RWPE2 (cell line): ENCODE data around the gene METTL24.

Experiments used
- ATAC-seq: fragments of 200-7000 bp; cut with Tn5 transposase; 3 replicates; pipeline ENCODE4 v1.9.1; 2021; ENCODE audit warnings: low read depth
- DNase-seq: peaks from one replicate; pipeline ENCODE4 v3.0.0-alpha.2; 2020; ENCODE audit warnings: low spot score
- H3K27ac ChIP-seq: fragments of 450-650 bp; 2 replicates; pipeline ENCODE4 v1.5.1; 2017; ENCODE audit warnings: mild to moderate bottlenecking; ENCODE audit not compliant: poor library complexity, severe bottlenecking
- H3K27me3 ChIP-seq: fragments of 250-450 bp; sonication (Bioruptor Pico); 2 replicates; pipeline ENCODE4 v1.5.1; 2021; ENCODE audit warnings: mild to moderate bottlenecking, moderate library complexity; ENCODE audit not compliant: insufficient read depth, poor library complexity, severe bottlenecking
- H3K36me3 ChIP-seq: fragments of 250-450 bp; sonication (Bioruptor Pico); 2 replicates; pipeline ENCODE4 v1.5.1; 2020; ENCODE audit warnings: low read depth, mild to moderate bottlenecking, moderate library complexity
- H3K4me1 ChIP-seq: fragments of 250-450 bp; sonication (Bioruptor Pico); 2 replicates; pipeline ENCODE4 v1.5.1; 2021; ENCODE audit warnings: mild to moderate bottlenecking, moderate library complexity; ENCODE audit not compliant: insufficient read depth, poor library complexity, severe bottlenecking
- H3K4me3 ChIP-seq: fragments of 250-450 bp; sonication (Bioruptor Pico); 2 replicates; pipeline ENCODE4 v1.5.1; 2021; ENCODE audit warnings: mild to moderate bottlenecking, moderate library complexity; ENCODE audit not compliant: severe bottlenecking
- H3K9me3 ChIP-seq: fragments of 250-450 bp; sonication (Bioruptor Pico); 2 replicates; pipeline ENCODE4 v1.5.1; 2021; ENCODE audit warnings: mild to moderate bottlenecking, moderate library complexity; ENCODE audit not compliant: severe bottlenecking
- TF ChIP-seq, protein P1 (sequence below): fragments of 450-650 bp; IDR thresholded peaks from one replicate; pipeline ENCODE4 v1.5.1; 2017; ENCODE audit warnings: mild to moderate bottlenecking, moderate library complexity; ENCODE audit not compliant: poor library complexity, severe bottlenecking

Gene METTL24

DNA sequence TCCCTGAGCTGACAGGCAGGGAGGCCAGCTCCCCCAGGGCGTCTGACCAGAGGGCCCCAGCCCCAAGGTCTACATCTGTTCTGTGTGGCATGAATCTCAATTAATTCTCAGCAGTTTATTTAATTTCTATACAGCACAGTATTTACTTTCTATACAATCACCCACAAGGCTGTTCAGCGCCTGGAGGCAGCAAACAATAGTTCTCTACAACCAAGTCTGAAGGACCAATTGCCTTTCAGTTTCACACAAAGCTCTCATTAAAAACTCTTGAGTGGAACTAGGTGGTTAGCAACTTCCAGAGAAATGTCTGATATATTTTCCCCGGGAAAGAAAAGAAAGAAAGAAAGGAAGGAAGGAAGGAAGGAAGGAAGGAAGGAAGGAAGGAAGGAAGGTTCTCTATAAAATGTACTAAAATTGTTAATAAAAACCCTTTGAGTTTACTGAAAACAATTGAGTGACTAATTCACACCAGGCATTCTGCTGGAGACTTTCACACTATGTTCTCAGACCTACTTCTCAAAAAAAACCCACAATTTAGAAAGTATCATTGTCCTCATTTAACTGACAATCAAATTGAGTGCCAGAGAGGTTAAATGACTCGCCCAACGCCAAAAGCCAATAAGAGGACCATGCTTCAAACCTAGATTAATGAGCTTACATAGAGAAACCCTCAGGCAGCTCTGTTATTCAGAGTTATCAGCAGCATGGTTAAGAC lies 62.5 kb downstream of the METTL24 start:
- H3K4me1 ChIP-seq, result no peaks in the 10 kb centered on the region
- no peak for DNase-seq
- H3K27ac ChIP-seq, result no peak overlapping the region
- ATAC-seq, result no peak
- H3K9me3 ChIP-seq, result no peaks in the 10 kb centered on the region
- TF ChIP-seq, protein P1, sequence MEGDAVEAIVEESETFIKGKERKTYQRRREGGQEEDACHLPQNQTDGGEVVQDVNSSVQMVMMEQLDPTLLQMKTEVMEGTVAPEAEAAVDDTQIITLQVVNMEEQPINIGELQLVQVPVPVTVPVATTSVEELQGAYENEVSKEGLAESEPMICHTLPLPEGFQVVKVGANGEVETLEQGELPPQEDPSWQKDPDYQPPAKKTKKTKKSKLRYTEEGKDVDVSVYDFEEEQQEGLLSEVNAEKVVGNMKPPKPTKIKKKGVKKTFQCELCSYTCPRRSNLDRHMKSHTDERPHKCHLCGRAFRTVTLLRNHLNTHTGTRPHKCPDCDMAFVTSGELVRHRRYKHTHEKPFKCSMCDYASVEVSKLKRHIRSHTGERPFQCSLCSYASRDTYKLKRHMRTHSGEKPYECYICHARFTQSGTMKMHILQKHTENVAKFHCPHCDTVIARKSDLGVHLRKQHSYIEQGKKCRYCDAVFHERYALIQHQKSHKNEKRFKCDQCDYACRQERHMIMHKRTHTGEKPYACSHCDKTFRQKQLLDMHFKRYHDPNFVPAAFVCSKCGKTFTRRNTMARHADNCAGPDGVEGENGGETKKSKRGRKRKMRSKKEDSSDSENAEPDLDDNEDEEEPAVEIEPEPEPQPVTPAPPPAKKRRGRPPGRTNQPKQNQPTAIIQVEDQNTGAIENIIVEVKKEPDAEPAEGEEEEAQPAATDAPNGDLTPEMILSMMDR, result no peak
- H3K4me3 ChIP-seq, result no peak overlapping the region
- no peaks in the 10 kb centered on the region for H3K36me3 ChIP-seq
- H3K27me3 ChIP-seq, result peaks cover 50% of the 10 kb centered on the region

DNA sequence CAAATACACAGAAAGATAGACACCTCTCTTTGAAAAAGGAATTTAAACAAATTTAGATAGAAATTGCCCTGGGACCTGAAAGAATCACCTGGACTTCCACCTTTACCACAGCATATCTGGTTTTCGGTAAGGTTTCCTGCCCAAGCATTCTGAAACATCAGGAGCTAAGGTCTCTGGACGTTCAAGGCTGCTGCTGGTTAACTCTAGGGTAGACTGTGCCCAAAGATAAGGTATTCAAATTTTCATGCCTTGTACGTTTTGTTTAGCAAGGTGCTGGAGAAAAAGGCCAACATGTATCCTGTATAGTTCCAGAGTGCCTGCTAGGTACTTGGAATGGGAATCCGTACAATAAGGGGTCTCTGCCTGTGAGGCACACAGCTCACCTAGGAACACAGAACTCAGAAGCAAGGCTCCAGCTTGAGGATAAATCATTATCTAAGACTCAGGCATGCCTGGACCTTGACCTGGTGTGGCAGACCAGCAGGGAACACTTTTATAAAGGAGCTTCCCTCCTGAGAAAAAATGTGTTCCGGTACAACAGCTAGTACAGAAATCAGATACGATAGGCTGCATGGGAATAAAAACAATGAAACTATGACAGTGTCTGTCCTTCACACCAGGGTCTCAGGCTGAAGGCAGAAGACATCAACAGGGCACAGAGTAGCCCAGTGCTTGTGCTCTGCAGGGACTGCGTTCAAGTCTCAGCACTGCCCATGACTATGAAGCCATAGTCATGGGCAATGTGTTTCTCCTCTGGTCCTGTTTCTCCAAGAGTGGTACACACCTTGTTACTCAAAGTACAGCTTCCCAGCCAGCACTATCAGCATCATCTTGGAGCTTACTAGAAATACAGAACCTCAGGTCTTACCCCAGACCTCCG lies 70.4 kb downstream of the METTL24 start:
- no peaks in the 10 kb centered on the region for H3K9me3 ChIP-seq
- TF ChIP-seq, protein P1, result no peak
- H3K36me3 ChIP-seq, result no peaks in the 10 kb centered on the region
- H3K27me3 ChIP-seq, result peaks cover 14% of the 10 kb centered on the region
- H3K27ac ChIP-seq, result no peak overlapping the region
- H3K4me3 ChIP-seq, result no peak overlapping the region
- DNase-seq, result no peak
- ATAC-seq, result no peak
- H3K4me1 ChIP-seq, result no peaks in the 10 kb centered on the region

DNA sequence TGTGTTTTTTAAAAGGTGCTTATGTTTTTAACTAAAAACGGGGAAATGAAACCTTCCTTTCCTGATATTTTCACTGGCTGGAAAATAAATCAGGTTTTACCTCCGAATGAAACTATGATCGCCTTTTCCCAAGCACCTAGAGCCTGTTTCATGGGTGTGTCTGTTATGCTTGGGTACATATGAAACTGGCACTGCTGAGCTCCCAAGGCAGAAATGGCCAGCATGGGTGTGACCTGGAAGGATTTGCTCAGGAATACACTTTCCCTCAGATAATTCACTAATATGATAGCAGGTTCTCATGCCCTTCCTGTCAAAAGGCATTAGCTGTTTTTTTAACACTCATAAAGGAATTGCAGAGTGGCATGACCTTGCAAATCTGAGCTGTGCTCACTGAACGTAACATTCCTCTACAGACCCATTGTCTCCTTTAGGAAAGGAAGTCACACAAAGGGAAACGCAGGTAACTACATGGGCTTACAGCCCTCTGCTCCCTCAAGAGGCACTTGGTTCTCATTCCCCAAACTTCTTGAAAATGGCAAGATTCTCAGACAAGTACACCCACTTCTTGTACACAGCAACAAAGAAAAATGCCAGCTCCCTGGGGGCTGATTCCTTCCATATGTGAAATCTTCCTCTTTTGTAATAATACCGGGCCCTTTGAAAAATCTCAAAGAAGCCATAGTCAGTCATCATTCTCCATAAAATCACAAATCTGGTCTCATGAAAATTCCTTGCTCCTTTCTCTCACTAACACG lies 72.7 kb downstream of the METTL24 start:
- ATAC-seq (no peak), DNase-seq (no peak)
- H3K36me3 ChIP-seq, result no peaks in the 10 kb centered on the region
- TF ChIP-seq, protein P1, result no peak
- no peaks in the 10 kb centered on the region for H3K9me3 ChIP-seq
- H3K27ac ChIP-seq, result no peak overlapping the region
- peaks cover 11% of the 10 kb centered on the region for H3K27me3 ChIP-seq
- no peaks in the 10 kb centered on the region for H3K4me1 ChIP-seq
- no peak overlapping the region for H3K4me3 ChIP-seq

DNA sequence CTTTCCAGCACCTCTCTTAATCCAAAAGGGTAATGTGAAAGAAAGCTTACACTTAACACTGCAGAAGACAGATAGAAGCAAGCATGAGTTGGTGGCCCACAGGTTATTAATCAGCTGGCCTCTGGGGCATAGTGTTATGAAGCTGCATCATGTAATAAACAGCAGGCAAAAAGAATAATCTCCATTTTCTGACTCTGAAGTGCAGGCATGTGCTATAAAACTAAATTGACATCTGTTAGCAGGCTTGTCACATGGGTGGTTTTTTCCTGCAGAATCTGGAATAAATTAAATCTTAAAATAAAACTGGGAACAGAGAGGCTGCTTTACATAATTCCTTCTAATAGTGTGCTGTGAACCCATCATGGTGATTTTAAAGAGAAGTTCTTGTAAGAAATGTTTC lies 73.3 kb downstream of the METTL24 start:
- no peaks in the 10 kb centered on the region for H3K4me1 ChIP-seq
- no peak for ATAC-seq
- no peak for DNase-seq
- no peaks in the 10 kb centered on the region for H3K9me3 ChIP-seq
- H3K27me3 ChIP-seq, result peaks cover 11% of the 10 kb centered on the region
- no peaks in the 10 kb centered on the region for H3K36me3 ChIP-seq
- H3K27ac ChIP-seq, result no peak overlapping the region
- TF ChIP-seq, protein P1, result no peak
- no peak overlapping the region for H3K4me3 ChIP-seq
